Cardiac fibroblast (primary cell): Measurements from ENCODE around the gene MBOAT1.
"Not testable (repeated sequence)": the region's sequence is repeated elsewhere in the genome, so short reads cannot be mapped to it uniquely, and the experiment has no call there.

ENCODE experiments used
- DNase-seq, 2 donors: peaks; one replicate each; pipeline versions ENCODE4 v3.0.0 to v3.0.0-alpha.2; 2010; ENCODE audit warnings: low read depth in 2 of 2
- H3K4me3 ChIP-seq, 2 donors: replicated peaks in 1 of 2; 1 replicate in 1 of 2; 2 replicates in 1 of 2; pipeline ENCODE4 v1.5.1; 2011; ENCODE audit warnings: low read depth in 2 of 2, low read length in 2 of 2, mild to moderate bottlenecking in 2 of 2, moderate library complexity in 1 of 2
- TF ChIP-seq, protein P1 (sequence below): IDR thresholded peaks from one replicate; pipeline ENCODE4 v1.5.1; 2011; ENCODE audit warnings: low read depth, mild to moderate bottlenecking, low read length, inconsistent platforms

Gene MBOAT1

DNA sequence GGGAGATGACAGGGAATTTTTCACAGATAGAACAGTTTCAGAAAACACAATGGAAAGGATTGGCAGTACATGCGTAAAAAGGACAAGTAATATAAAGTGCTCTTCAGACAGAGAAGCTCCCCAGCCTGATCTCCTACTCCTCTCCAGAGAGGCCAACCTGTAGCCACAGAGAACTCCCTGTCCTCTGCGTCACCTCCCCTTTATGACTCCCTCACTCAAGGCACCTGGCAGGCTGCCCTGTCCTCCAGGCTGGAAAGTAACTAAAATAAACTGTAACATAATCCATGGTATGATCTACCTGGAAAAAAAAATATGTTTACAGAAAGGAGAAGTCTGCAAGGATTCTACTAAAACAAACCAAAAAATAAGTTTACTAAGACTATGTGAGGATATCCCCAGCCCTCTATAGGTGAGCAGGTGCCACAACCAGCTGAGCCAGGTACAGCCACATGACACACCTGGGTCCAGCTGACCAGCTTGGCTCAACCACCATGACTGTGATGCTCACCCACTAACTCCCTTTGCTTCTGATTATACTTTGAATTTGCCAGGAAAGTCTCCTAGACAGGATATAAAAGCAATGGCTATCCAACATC is 29.2 kb downstream of the MBOAT1 start:
- TF ChIP-seq, protein P1, sequence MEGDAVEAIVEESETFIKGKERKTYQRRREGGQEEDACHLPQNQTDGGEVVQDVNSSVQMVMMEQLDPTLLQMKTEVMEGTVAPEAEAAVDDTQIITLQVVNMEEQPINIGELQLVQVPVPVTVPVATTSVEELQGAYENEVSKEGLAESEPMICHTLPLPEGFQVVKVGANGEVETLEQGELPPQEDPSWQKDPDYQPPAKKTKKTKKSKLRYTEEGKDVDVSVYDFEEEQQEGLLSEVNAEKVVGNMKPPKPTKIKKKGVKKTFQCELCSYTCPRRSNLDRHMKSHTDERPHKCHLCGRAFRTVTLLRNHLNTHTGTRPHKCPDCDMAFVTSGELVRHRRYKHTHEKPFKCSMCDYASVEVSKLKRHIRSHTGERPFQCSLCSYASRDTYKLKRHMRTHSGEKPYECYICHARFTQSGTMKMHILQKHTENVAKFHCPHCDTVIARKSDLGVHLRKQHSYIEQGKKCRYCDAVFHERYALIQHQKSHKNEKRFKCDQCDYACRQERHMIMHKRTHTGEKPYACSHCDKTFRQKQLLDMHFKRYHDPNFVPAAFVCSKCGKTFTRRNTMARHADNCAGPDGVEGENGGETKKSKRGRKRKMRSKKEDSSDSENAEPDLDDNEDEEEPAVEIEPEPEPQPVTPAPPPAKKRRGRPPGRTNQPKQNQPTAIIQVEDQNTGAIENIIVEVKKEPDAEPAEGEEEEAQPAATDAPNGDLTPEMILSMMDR = no peak
- no peak overlapping the region for H3K4me3 ChIP-seq
- no peak for DNase-seq

GRCh38 chr6:20182069-20182468 is 30.2 kb downstream of the MBOAT1 start:
- no peak for DNase-seq
- TF ChIP-seq, protein P1 = no peak
- H3K4me3 ChIP-seq = no peak overlapping the region

- no peak for DNase-seq
- no peak overlapping the region for H3K4me3 ChIP-seq
- TF ChIP-seq, protein P1 = no peak
Observed at GRCh38 chr6:20180935-20181334, 31.3 kb downstream of the MBOAT1 start.

DNA sequence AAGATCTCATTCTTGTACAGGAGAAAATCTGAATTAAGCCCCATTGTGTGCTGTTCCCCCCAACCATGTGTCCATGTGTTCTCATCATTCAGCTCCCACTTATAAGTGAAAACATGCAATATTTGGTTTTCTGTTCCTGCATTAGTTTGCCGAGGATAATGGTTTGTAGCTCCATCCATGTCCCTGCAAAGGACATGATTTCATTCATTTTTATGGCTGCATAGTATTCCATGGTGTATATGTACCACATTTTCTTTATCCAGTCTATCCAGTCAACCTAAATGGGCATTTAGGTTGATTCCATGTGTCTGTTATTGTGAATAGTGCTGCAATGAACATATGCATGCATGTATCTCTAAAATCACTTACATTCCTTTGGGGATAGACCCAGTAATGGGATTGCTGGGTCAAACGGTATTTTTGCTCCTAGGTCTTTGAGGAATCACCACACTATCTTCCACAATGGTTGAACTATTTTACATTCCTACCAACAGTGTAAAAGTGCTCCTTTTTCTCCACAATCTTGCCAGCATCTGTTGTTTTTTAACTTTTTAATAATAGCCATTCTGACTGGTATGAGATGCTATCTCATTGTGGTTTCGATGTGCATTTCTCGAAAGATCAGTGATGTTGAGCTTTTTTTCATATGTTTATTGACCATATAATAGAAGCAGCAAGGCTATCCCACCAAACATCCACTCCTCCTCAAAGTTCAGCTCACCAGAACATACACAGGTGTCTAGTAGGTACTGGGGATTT is 32.8 kb downstream of the MBOAT1 start:
- H3K4me3 ChIP-seq, DNase-seq: not testable (repeated sequence)

- TF ChIP-seq, protein P1 = no peak
- DNase-seq = no peak
- H3K4me3 ChIP-seq = no peak overlapping the region
Observed at GRCh38 chr6:20178327-20178726, 33.9 kb downstream of the MBOAT1 start.

- H3K4me3 ChIP-seq = no peak overlapping the region
- TF ChIP-seq, protein P1 = no peak
- DNase-seq = no peak
Observed at GRCh38 chr6:20175810-20176410, 36.4 kb downstream of the MBOAT1 start.
